ENCODE data around the gene FBP1.

DNA sequence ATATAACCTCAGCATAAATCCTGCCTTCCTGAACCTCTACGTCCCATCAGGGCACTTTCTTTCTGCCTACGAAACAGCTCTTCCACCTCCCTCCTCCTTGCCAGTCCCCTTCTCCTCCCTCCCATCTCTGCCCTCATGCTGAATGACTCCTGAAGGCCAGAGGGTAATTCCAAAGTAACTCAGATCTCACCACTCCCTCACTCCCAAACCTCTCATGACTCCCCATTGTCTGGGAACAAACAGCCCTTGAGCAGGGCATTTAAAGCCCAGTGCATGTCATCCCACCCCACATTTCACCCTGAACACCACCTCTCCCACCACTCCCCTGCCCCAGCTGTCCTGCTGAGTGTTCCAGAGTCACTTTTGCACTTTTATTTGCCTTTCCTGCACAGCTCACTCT is 8.9 kb upstream of the FBP1 start:
- TF ChIP-seq, protein P1, sequence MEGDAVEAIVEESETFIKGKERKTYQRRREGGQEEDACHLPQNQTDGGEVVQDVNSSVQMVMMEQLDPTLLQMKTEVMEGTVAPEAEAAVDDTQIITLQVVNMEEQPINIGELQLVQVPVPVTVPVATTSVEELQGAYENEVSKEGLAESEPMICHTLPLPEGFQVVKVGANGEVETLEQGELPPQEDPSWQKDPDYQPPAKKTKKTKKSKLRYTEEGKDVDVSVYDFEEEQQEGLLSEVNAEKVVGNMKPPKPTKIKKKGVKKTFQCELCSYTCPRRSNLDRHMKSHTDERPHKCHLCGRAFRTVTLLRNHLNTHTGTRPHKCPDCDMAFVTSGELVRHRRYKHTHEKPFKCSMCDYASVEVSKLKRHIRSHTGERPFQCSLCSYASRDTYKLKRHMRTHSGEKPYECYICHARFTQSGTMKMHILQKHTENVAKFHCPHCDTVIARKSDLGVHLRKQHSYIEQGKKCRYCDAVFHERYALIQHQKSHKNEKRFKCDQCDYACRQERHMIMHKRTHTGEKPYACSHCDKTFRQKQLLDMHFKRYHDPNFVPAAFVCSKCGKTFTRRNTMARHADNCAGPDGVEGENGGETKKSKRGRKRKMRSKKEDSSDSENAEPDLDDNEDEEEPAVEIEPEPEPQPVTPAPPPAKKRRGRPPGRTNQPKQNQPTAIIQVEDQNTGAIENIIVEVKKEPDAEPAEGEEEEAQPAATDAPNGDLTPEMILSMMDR (IDR thresholded peaks at IDR 0.05): no peak
- no peak for TF ChIP-seq POLR2AphosphoS5 (IDR thresholded peaks at IDR 0.05)
